ENCODE data around the gene PPP2R2C. TPM values are rescaled to one million over a fixed set of nuclear protein-coding genes. Genes with fewer than 3 reads are reported as not detected.

Gene PPP2R2C
- polyA plus RNA-seq, 1 of the 3 experiments (the other 2 are of a cell fraction), result 0.21 TPM

- TF ChIP-seq USF1 (IDR thresholded peaks at IDR 0.05; ENCODE audit: borderline replicate concordance, low read depth), result no peak
Measured at GRCh38 chr4:6379767-6380745, 92.4 kb downstream of the PPP2R2C start (continued).

- Histone ChIP-seq H3K9me2 (no peaks in the 10 kb centered on the region), H3K9ac (no peak overlapping the region), H3K27me3 (ENCODE audit: insufficient read depth) (no peaks in the 10 kb centered on the region), H3F3A (replicated peaks; ENCODE audit: insufficient read depth) (no peaks in the 10 kb centered on the region), H3K4me3 (ENCODE audit: low read depth in 2 of 2, low read length in 1 of 2) (no peak overlapping the region), H4K20me1 (ENCODE audit: insufficient read depth) (no peaks in the 10 kb centered on the region), H3K4me1 (ENCODE audit: control insufficient read depth in 1 of 2, insufficient read depth in 2 of 2, low read depth in 1 of 2, low read length in 1 of 2) (peaks cover 0 to 5% of the 10 kb centered on the region in 2 experiments; a peak in 1 of 4 replicates), H2AFZ (ENCODE audit: low read depth) (no peak overlapping the region), H3K9me3 (no peaks in the 10 kb centered on the region), H3K4me2 (no peak overlapping the region), H3K79me2 (ENCODE audit: insufficient read depth) (no peaks in the 10 kb centered on the region), H3K27ac (ENCODE audit: low read depth in 2 of 2, low read length in 1 of 2) (no peak overlapping the region), H3K36me3 (replicated peaks in 1 of 2; ENCODE audit: control insufficient read depth in 1 of 2, insufficient read depth in 2 of 2, low read length in 1 of 2) (no peaks in the 10 kb centered on the region)
- TF ChIP-seq EZH2phosphoT487 (IDR thresholded peaks at IDR 0.05; ENCODE audit: borderline replicate concordance, low read depth), result no peak
- TF ChIP-seq CTCF (IDR thresholded peaks at IDR 0.05), result no peak
- no peak for TF ChIP-seq MXI1 (IDR thresholded peaks at IDR 0.05; ENCODE audit: low read depth, low read length)
- no peak for TF ChIP-seq USF1 (IDR thresholded peaks at IDR 0.05; ENCODE audit: borderline replicate concordance, low read depth)
- TF ChIP-seq FOSL2 (IDR thresholded peaks at IDR 0.05; ENCODE audit: borderline replicate concordance, low read depth), result no peak
- POLR2A ChIA-PET, result no interaction called here
- CTCF ChIA-PET, result interaction anchor here (0.7 to 1.9 kb wide), 4 partner anchors 12 to 168 kb away, joined by 3 to 8 read pairs (median 4); no protein-coding TSS in a partner anchor
- WGBS (ENCODE audit: low lambda C conversion rate), result 62% methylated on average over 28 of the region's 41 CpGs
- DNase-seq, result no peak
Measured at GRCh38 chr4:6378493-6379445, 93.6 kb downstream of the PPP2R2C start.

Measured in SK-N-SH (cell line).